HCT116 (cell line): ENCODE results near the gene P2RX6. TPM values are rescaled to one million over a fixed set of nuclear protein-coding genes. Genes with fewer than 3 reads are reported as not detected.

Experiments used
- ATAC-seq: fragments of 200-7000 bp; cut with Tn5 transposase; 2 replicates; pipeline ENCODE4 v1.9.1; 2020; ENCODE audit warnings: mild to moderate bottlenecking, moderate library complexity
- BruUV-seq: library from RNA; stranded (reverse); fragments of 400-500 nt; replicated peaks from 2 replicates; lab custom pipeline; 2021; lab: Mats Ljungman, UMichigan
- CTCF ChIA-PET: fragments of 300-600 bp; sonication (Branson Sonifier 250); formaldehyde crosslinking; loops from one replicate; lab custom pipeline; 2021; ENCODE audit warnings: antibody characterized with exemption; lab: Charles Lee
- POLR2A ChIA-PET: fragments of 300-600, 350-600 bp; sonication (Branson Sonifier 250); formaldehyde crosslinking; loops from one replicate; lab custom pipeline; 2021; ENCODE audit warnings: antibody characterized with exemption; lab: Charles Lee
- RAD21 ChIA-PET, 2 experiments: fragments of 300-600 bp; sonication (Branson Sonifier 250); formaldehyde crosslinking; loops; one replicate each; lab custom pipeline; 2023; ENCODE audit warnings: low total read pairs in 2 of 2; ENCODE audit not compliant: uncharacterized antibody in 2 of 2, unreplicated experiment in 2 of 2, low non-redundant PET in 1 of 2; lab: Charles Lee
- DNase-seq: peaks from one replicate; pipeline ENCODE4 v3.0.0-alpha.2; 2010; ENCODE audit warnings: low read depth, low spot score
- H2AFZ ChIP-seq: fragments of 200-600 bp; shearing (Covaris generic), sonication (generic); 2 replicates; pipeline ENCODE4 v1.6.1; 2017; ENCODE audit warnings: low read depth, mixed run types, mixed read lengths, antibody characterized with exemption, low read length; ENCODE audit not compliant: poor library complexity, severe bottlenecking
- H3K27ac ChIP-seq: 2 replicates; pipeline ENCODE4 v1.5.1; 2012; ENCODE audit warnings: low read depth, low read length
- H3K27me3 ChIP-seq: fragments of 200-600 bp; sonication (generic); 2 replicates; pipeline ENCODE4 v1.6.1; 2016; ENCODE audit warnings: mixed run types, low read length, mixed read lengths; ENCODE audit not compliant: insufficient read depth
- H3K36me3 ChIP-seq, 2 experiments: fragments of 200-500 bp in 1 of 2; fragments of 200-600 bp in 1 of 2; sonication (Bioruptor generic) in 1 of 2; sonication (generic) in 1 of 2; 2 replicates each; pipeline versions ENCODE4 v1.5.1 to v1.6.1; 2014 to 2016; ENCODE audit warnings: low read length in 2 of 2, inconsistent platforms in 1 of 2, mixed read lengths in 1 of 2, mixed run types in 1 of 2; ENCODE audit not compliant: insufficient read depth in 2 of 2, control insufficient read depth in 1 of 2
- H3K4me1 ChIP-seq, 2 experiments: fragments of 200-600 bp in 1 of 2; sonication (generic) in 1 of 2; 2 replicates each; pipeline versions ENCODE4 v1.5.1 to v1.6.1; 2012 to 2017; ENCODE audit warnings: low read length in 2 of 2, inconsistent platforms in 1 of 2, mild to moderate bottlenecking in 1 of 2, mixed read lengths in 1 of 2, mixed run types in 1 of 2, moderate library complexity in 1 of 2; ENCODE audit not compliant: insufficient read depth in 2 of 2, control insufficient read depth in 1 of 2
- H3K4me2 ChIP-seq: fragments of 200-600 bp; sonication (generic); 2 replicates; pipeline ENCODE4 v1.6.1; 2017; ENCODE audit warnings: mixed run types, low read length, mixed read lengths
- H3K4me3 ChIP-seq, 2 experiments: fragments of 200-600 bp in 1 of 2; sonication (generic) in 1 of 2; replicated peaks in 1 of 2; 2 replicates each; pipeline ENCODE4 v1.5.1; 2011 to 2016; ENCODE audit warnings: low read length in 2 of 2, control low read depth in 1 of 2, low read depth in 1 of 2, mild to moderate bottlenecking in 1 of 2, mixed read lengths in 1 of 2, mixed run types in 1 of 2
- H3K79me2 ChIP-seq: fragments of 200-600 bp; sonication (generic); 2 replicates; pipeline ENCODE4 v1.6.1; 2017; ENCODE audit warnings: mild to moderate bottlenecking, mixed run types, low read length, moderate library complexity, mixed read lengths; ENCODE audit not compliant: insufficient read depth
- H3K9ac ChIP-seq: fragments of 200-600 bp; sonication (generic); 2 replicates; pipeline ENCODE4 v1.6.1; 2016; ENCODE audit warnings: low read length, mixed read lengths
- H3K9me2 ChIP-seq: fragments of 200-600 bp; sonication (generic), shearing (Covaris generic); 2 replicates; pipeline ENCODE4 v1.6.1; 2017; ENCODE audit warnings: mixed run types, mild to moderate bottlenecking, moderate library complexity; ENCODE audit not compliant: insufficient read depth
- H3K9me3 ChIP-seq, 2 experiments: fragments of 200-500 bp in 1 of 2; fragments of 200-600 bp in 1 of 2; sonication (Bioruptor generic) in 1 of 2; sonication (generic) in 1 of 2; 2 replicates each; pipeline ENCODE4 v1.6.1; 2014 to 2017; ENCODE audit warnings: low read length in 2 of 2, mixed read lengths in 2 of 2, inconsistent platforms in 1 of 2, low read depth in 1 of 2, mild to moderate bottlenecking in 1 of 2, mixed run types in 1 of 2, moderate library complexity in 1 of 2; ENCODE audit not compliant: control insufficient read depth in 1 of 2, insufficient read depth in 1 of 2
- H4K20me1 ChIP-seq: fragments of 200-600 bp; sonication (generic), shearing (Covaris generic); 2 replicates; pipeline ENCODE4 v1.6.1; 2017; ENCODE audit warnings: mixed run types, mild to moderate bottlenecking, moderate library complexity; ENCODE audit not compliant: insufficient read depth
- CBX3 ChIP-seq: IDR thresholded peaks from 2 replicates; pipeline ENCODE4 v1.6.1; 2012; ENCODE audit warnings: low read depth
- CEBPB ChIP-seq: IDR thresholded peaks from 2 replicates; pipeline ENCODE4 v1.6.1; 2012; ENCODE audit warnings: low read depth
- ELF1 ChIP-seq: IDR thresholded peaks from 2 replicates; pipeline ENCODE4 v1.6.1; 2012; ENCODE audit warnings: low read depth, borderline replicate concordance
- EZH2 ChIP-seq: fragments of 200-600 bp; sonication (generic); IDR thresholded peaks from 2 replicates; pipeline ENCODE4 v1.6.1; 2017; ENCODE audit warnings: antibody characterized with exemption, mixed run types
- EZH2phosphoT487 ChIP-seq: fragments of 200-600 bp; IDR thresholded peaks from 2 replicates; pipeline ENCODE4 v1.6.1; 2018; ENCODE audit warnings: antibody characterized with exemption, borderline replicate concordance
- FOSL1 ChIP-seq: IDR thresholded peaks from 2 replicates; pipeline ENCODE4 v1.6.1; 2012; ENCODE audit warnings: low read depth
- JUND ChIP-seq: IDR thresholded peaks from 2 replicates; pipeline ENCODE4 v1.6.1; 2012
- POLR2AphosphoS5 ChIP-seq: IDR thresholded peaks from 2 replicates; pipeline ENCODE4 v1.6.1; 2011; ENCODE audit warnings: mild to moderate bottlenecking, low read depth, low read length, moderate library complexity
- RAD21 ChIP-seq: IDR thresholded peaks from 2 replicates; pipeline ENCODE4 v1.6.1; 2012; ENCODE audit warnings: low read depth, mild to moderate bottlenecking
- SP1 ChIP-seq: IDR thresholded peaks from 2 replicates; pipeline ENCODE4 v1.6.1; 2012; ENCODE audit warnings: low read depth
- SRF ChIP-seq: IDR thresholded peaks from 2 replicates; pipeline ENCODE4 v1.6.1; 2012; ENCODE audit warnings: low read depth
- YY1 ChIP-seq: IDR thresholded peaks from 2 replicates; pipeline ENCODE4 v1.6.1; 2011; ENCODE audit warnings: low read length, low read depth, moderate library complexity, mild to moderate bottlenecking; ENCODE audit not compliant: insufficient replicate concordance; ENCODE audit errors: extremely low read depth
- ZFX ChIP-seq: fragments of 450-650 bp; IDR thresholded peaks from 2 replicates; pipeline ENCODE4 v1.6.1; 2017
- ZNF274 ChIP-seq: fragments of 200-500 bp; sonication (Bioruptor generic); IDR thresholded peaks from 2 replicates; pipeline ENCODE4 v1.6.1; 2014; ENCODE audit warnings: mild to moderate bottlenecking, low read depth, low read length, inconsistent platforms
- intact Hi-C: fragments of 100-400 bp; cut with micrococcal nuclease; formaldehyde crosslinking; loops from 2 replicates; pipeline ENCODE4 v1.10.0; 2022
- total RNA-seq: library from RNA; stranded (reverse); gene quantifications from one replicate; pipeline ENCODE4 v1.2.1, GENCODE V29; 2021; ENCODE audit not compliant: unreplicated experiment
- TF ChIP-seq, protein P1 (sequence below): IDR thresholded peaks from 2 replicates; pipeline ENCODE4 v1.6.1; 2012
- TF ChIP-seq, protein P2 (sequence below): IDR thresholded peaks from 2 replicates; pipeline ENCODE4 v1.6.1; 2012

Gene P2RX6
- total RNA-seq, 1 experiment from 2014 or later: 0.20 TPM

- no TSS peak for BruUV-seq
- no peak for ATAC-seq
Observed at GRCh38 chr22:21033895-21034294, 18.9 kb downstream of the P2RX6 start.

DNA sequence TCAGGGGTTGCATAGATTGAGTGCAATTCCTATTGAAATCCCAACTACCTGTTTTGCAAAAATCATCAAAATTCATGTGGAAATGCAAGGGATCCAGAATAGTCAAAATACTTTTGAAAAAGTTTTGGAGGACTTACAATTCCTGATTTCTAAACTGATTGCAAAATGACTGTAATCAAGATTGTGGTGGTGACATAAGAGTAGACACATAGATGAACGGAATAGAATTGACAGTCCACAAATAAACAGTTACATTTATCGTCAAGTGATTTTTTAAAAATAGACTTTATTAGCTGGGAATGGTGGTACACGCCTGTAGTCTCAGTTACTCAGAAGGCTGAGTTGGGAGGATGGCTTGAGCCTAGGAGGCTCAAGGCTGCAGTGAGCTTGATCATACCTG, 20.0 kb downstream of the P2RX6 start:
- no TSS peak for BruUV-seq
- no peaks in the 10 kb centered on the region for H3K9me2 ChIP-seq
- no peak overlapping the region for H3K9ac ChIP-seq
- no peak for DNase-seq
- H3K79me2 ChIP-seq: no peaks in the 10 kb centered on the region
- no peak for ATAC-seq
- no peaks in the 10 kb centered on the region for H3K4me1 ChIP-seq
- no peak overlapping the region for H3K4me2 ChIP-seq
- no peak overlapping the region for H3K27ac ChIP-seq
- H3K9me3 ChIP-seq: no peaks in the 10 kb centered on the region
- H3K27me3 ChIP-seq: no peaks in the 10 kb centered on the region
- intact Hi-C loops: no loop called here
- RAD21 ChIA-PET: no interaction called here
- TF ChIP-seq CBX3: no peak
- TF ChIP-seq EZH2phosphoT487: no peak
- TF ChIP-seq SRF: no peak
- no peak for TF ChIP-seq EZH2
- TF ChIP-seq ZNF274: no peak
- no peak for TF ChIP-seq YY1
- TF ChIP-seq FOSL1: no peak
- TF ChIP-seq, protein P1, sequence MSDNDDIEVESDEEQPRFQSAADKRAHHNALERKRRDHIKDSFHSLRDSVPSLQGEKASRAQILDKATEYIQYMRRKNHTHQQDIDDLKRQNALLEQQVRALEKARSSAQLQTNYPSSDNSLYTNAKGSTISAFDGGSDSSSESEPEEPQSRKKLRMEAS: no peak
- no peak for TF ChIP-seq JUND
- TF ChIP-seq POLR2AphosphoS5: no peak
- TF ChIP-seq RAD21: no peak
- no peak for TF ChIP-seq CEBPB
- POLR2A ChIA-PET: no interaction called here
- H3K4me3 ChIP-seq: no peak overlapping the region
- CTCF ChIA-PET: no interaction called here
- no peak overlapping the region for H2AFZ ChIP-seq
- H4K20me1 ChIP-seq: no peaks in the 10 kb centered on the region
- no peaks in the 10 kb centered on the region for H3K36me3 ChIP-seq

More at GRCh38 chr22:21033895-21034294, 18.9 kb downstream of the P2RX6 start:
- Histone ChIP-seq H3K4me2 (no peak overlapping the region), H3K79me2 (no peaks in the 10 kb centered on the region), H3K4me3 (no peak overlapping the region), H2AFZ (no peak overlapping the region), H3K36me3 (no peaks in the 10 kb centered on the region), H4K20me1 (no peaks in the 10 kb centered on the region), H3K9me2 (no peaks in the 10 kb centered on the region), H3K9me3 (no peaks in the 10 kb centered on the region), H3K9ac (no peak overlapping the region), H3K27ac (no peak overlapping the region), H3K4me1 (no peaks in the 10 kb centered on the region), H3K27me3 (no peaks in the 10 kb centered on the region)
- CTCF ChIA-PET: no interaction called here
- RAD21 ChIA-PET: no interaction called here
- POLR2A ChIA-PET: no interaction called here
- no peak for DNase-seq
- TF ChIP-seq ELF1 (no peak), SP1 (no peak), ZFX (no peak)
- TF ChIP-seq, protein P2, sequence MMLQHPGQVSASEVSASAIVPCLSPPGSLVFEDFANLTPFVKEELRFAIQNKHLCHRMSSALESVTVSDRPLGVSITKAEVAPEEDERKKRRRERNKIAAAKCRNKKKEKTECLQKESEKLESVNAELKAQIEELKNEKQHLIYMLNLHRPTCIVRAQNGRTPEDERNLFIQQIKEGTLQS: no peak
- TF ChIP-seq, all 23 proteins: peak for 0
- intact Hi-C loops: no loop called here
